Sigmoid colon (tissue), 7 donors: ENCODE measurements around the gene BCL2L15. TPM values are rescaled to one million over a fixed set of nuclear protein-coding genes. Genes with fewer than 3 reads are reported as not detected.

Experiments used
- DNase-seq: peaks from one replicate; pipeline ENCODE4 v3.0.0-alpha.2; 2019
- H3K27ac ChIP-seq, 4 donors: fragments of 200-600 bp; sonication (generic); one replicate each; pipeline ENCODE4 v1.5.1; 2016 to 2019; ENCODE audit warnings: mild to moderate bottlenecking in 1 of 4
- H3K27me3 ChIP-seq, 3 donors: fragments of 200-600 bp; sonication (generic); one replicate each; pipeline ENCODE4 v1.5.1; 2019; ENCODE audit warnings: mild to moderate bottlenecking in 1 of 3
- H3K36me3 ChIP-seq, 4 donors: fragments of 200-600 bp; sonication (generic); one replicate each; pipeline ENCODE4 v1.5.1; 2016 to 2019
- H3K4me1 ChIP-seq, 4 donors: fragments of 200-600 bp; sonication (generic); one replicate each; pipeline ENCODE4 v1.5.1; 2017 to 2019
- H3K4me3 ChIP-seq, 4 donors: fragments of 200-600 bp; sonication (generic); one replicate each; pipeline ENCODE4 v1.5.1; 2017 to 2019; ENCODE audit warnings: mild to moderate bottlenecking in 2 of 4, moderate library complexity in 1 of 4
- H3K9me3 ChIP-seq, 4 donors: fragments of 200-600 bp in 3 of 4; sonication (generic) in 3 of 4; one replicate each; pipeline versions ENCODE4 v1.5.1 to v1.6.1; 2013 to 2019
- CTCF ChIP-seq, 4 experiments: fragments of 450-650 bp in 3 of 4; fragments of 200-600 bp in 1 of 4; IDR thresholded peaks; one replicate each; pipeline ENCODE4 v1.5.1; 2016 to 2019; ENCODE audit warnings: antibody characterized with exemption in 4 of 4, mild to moderate bottlenecking in 3 of 4, moderate library complexity in 2 of 4
- EP300 ChIP-seq, 4 donors: sonication (generic); formaldehyde crosslinking; IDR thresholded peaks; one replicate each; pipeline ENCODE4 v1.6.1; 2017; ENCODE audit warnings: antibody characterized with exemption in 4 of 4
- POLR2A ChIP-seq, 2 donors: fragments of 450-650 bp; IDR thresholded peaks; one replicate each; pipeline ENCODE4 v1.6.1; 2016; ENCODE audit warnings: antibody characterized with exemption in 2 of 2, mild to moderate bottlenecking in 2 of 2, moderate library complexity in 2 of 2
- POLR2AphosphoS5 ChIP-seq, 4 donors: sonication (generic); formaldehyde crosslinking; IDR thresholded peaks; one replicate each; pipeline ENCODE4 v1.6.1; 2017; ENCODE audit warnings: antibody characterized with exemption in 4 of 4
- WGBS, 2 donors: extraction: QIAGEN DNeasy Blood & Tissue Kit; methylation state at CpG; one replicate each; pipeline ENCODE4 v1.1.7; 2013; 5-methylcytosine and 5-hydroxymethylcytosine counted together
- intact Hi-C: fragments of 100-400 bp; cut with DNase I; formaldehyde crosslinking; loops from one replicate; pipeline ENCODE4 v1.15.1; 2023
- polyA plus RNA-seq, 3 donors: library from polyadenylated mRNA; stranded (reverse); fragments of 200-250 nt; gene quantifications; one replicate each; pipeline ENCODE4 v1.2.3, GENCODE V29; 2013
- total RNA-seq, 4 donors: library from RNA; depleted of rRNA; stranded (reverse); fragments of >200 nt; gene quantifications; one replicate each; pipeline ENCODE4 v1.1.0, GENCODE V29; 2016
- donor health status: healthy with polysubstance abuse.
- donor health status: Bipolar disorder and iron deficiency.
- donor health status: healthy.

BCL2L15 gene
- total RNA-seq (under 1 TPM; under 0.01 to 0.49 (median 0.34) TPM), polyA plus RNA-seq (10 to 100 TPM; 63.1 to 87.9 (median 85.8) TPM)

- Histone ChIP-seq H3K4me1 (no peaks in the 10 kb centered on the region), H3K4me3 (no peak within 1 kb of the TSS), H3K36me3 (no peaks in the 10 kb centered on the region), H3K9me3 (no peaks in the 10 kb centered on the region), H3K27me3 (no peaks in the 10 kb centered on the region), H3K27ac (no peak within 1 kb of the TSS)
- intact Hi-C loops, result no loop called here
- TF ChIP-seq CTCF (IDR thresholded peaks at IDR 0.05) (no peak), EP300 (IDR thresholded peaks at IDR 0.05) (no peak), POLR2A (IDR thresholded peaks at IDR 0.05) (no peak), POLR2AphosphoS5 (IDR thresholded peaks at IDR 0.05) (no peak)
- no peak for DNase-seq
- WGBS, 2 donors, result 16 to 58% methylated on average over 6 of the region's 6 CpGs
Measured at GRCh38 chr1:113887402-113888175, at the start of gene BCL2L15. Gene BCL2L15, minus strand, starts transcription at chr1:113887581. Its CDS starts 206 bp downstream, at chr1:113887375.

- H3K27me3 ChIP-seq, result no peaks in the 10 kb centered on the region
- H3K27ac ChIP-seq, result no peak overlapping the region
- H3K36me3 ChIP-seq, result peaks cover 0 to 20% (median 3%) of the 10 kb centered on the region in 4 donors
- 66 to 90% methylated on average over 1 of the region's 1 CpG for WGBS, 2 donors
- intact Hi-C loops, result no loop called here
- peaks cover 0 to 61% (median 39%) of the 10 kb centered on the region in 4 donors for H3K4me1 ChIP-seq
- TF ChIP-seq EP300 (IDR thresholded peaks at IDR 0.05), result no peak
- no peak for TF ChIP-seq POLR2A (IDR thresholded peaks at IDR 0.05)
- no peak for TF ChIP-seq POLR2AphosphoS5 (IDR thresholded peaks at IDR 0.05)
- no peak for TF ChIP-seq CTCF (IDR thresholded peaks at IDR 0.05)
- no peak for DNase-seq
- H3K4me3 ChIP-seq, result no peak overlapping the region
- H3K9me3 ChIP-seq, result no peaks in the 10 kb centered on the region
Measured at GRCh38 chr1:113937146-113937545, 49.8 kb upstream of the BCL2L15 start.

- Histone ChIP-seq H3K9me3 (no peaks in the 10 kb centered on the region), H3K4me3 (no peak overlapping the region), H3K4me1 (peaks cover 0 to 71% (median 50%) of the 10 kb centered on the region in 4 donors), H3K27me3 (no peaks in the 10 kb centered on the region), H3K27ac (no peak overlapping the region), H3K36me3 (peaks cover 0 to 8% (median 3%) of the 10 kb centered on the region in 4 donors)
- WGBS, 2 donors, result 75 to 83% methylated on average over 1 of the region's 1 CpG
- intact Hi-C loops, result no loop called here
- DNase-seq, result no peak
- TF ChIP-seq POLR2AphosphoS5 (IDR thresholded peaks at IDR 0.05) (no peak), POLR2A (IDR thresholded peaks at IDR 0.05) (no peak), CTCF (IDR thresholded peaks at IDR 0.05) (no peak), EP300 (IDR thresholded peaks at IDR 0.05) (no peak)
Measured at GRCh38 chr1:113935970-113936369, 48.6 kb upstream of the BCL2L15 start.

GRCh38 chr1:113935176-113935575, 47.8 kb upstream of the BCL2L15 start:
- H3K27ac ChIP-seq, result no peak overlapping the region
- 91 to 97% methylated on average over 1 of the region's 1 CpG for WGBS, 2 donors
- no peaks in the 10 kb centered on the region for H3K9me3 ChIP-seq
- peaks cover 0 to under 1% (median 0%) of the 10 kb centered on the region in 4 donors for H3K36me3 ChIP-seq
- intact Hi-C loops, result no loop called here
- no peaks in the 10 kb centered on the region for H3K27me3 ChIP-seq
- TF ChIP-seq POLR2AphosphoS5 (IDR thresholded peaks at IDR 0.05) (no peak), POLR2A (IDR thresholded peaks at IDR 0.05) (no peak), EP300 (IDR thresholded peaks at IDR 0.05) (no peak), CTCF (IDR thresholded peaks at IDR 0.05) (no peak)
- DNase-seq, result no peak
- peaks cover 0 to 72% (median 56%) of the 10 kb centered on the region in 4 donors for H3K4me1 ChIP-seq
- H3K4me3 ChIP-seq, result no peak overlapping the region
